Measurements from ENCODE around the gene RIMBP2. TPM values are rescaled to one million over a fixed set of nuclear protein-coding genes. Genes with fewer than 3 reads are reported as not detected.

The RIMBP2 gene
- total RNA-seq, 2 experiments from 2014 or later = not detected

- ATAC-seq (ENCODE audit: poor library complexity) (no peak), DNase-seq (no peak)
- CTCF ChIA-PET = no interaction called here
- Histone ChIP-seq H3K27me3 (ENCODE audit: control insufficient read depth in 1 of 2, insufficient read depth in 2 of 2, low read length in 2 of 2) (peaks cover 0 to 5% of the 10 kb centered on the region in 2 experiments), H3K27ac (ENCODE audit: low read depth in 1 of 2, low read length in 2 of 2) (no peak overlapping the region), H3K36me3 (ENCODE audit: insufficient read depth, low read length) (no peaks in the 10 kb centered on the region), H3K9me3 (ENCODE audit: control insufficient read depth in 1 of 2, insufficient read depth in 1 of 2, low read length in 2 of 2) (peaks cover 0 to under 1% of the 10 kb centered on the region in 2 experiments), H3K4me1 (ENCODE audit: insufficient read depth, low read length) (peaks cover 6% of the 10 kb centered on the region), H3K4me3 (ENCODE audit: low read length) (no peak overlapping the region)
- no peaks in the 10 kb centered on the region for H3K36me3 Mint-ChIP-seq (ENCODE audit: low read depth)
- peaks cover 38% of the 10 kb centered on the region for H3K27me3 Mint-ChIP-seq
- H3K4me1 Mint-ChIP-seq (ENCODE audit: low read depth) = peaks cover 8% of the 10 kb centered on the region
- no peak overlapping the region for H3K27ac Mint-ChIP-seq
- POLR2A ChIA-PET = no interaction called here
- H3K9me3 Mint-ChIP-seq = peaks cover 2% of the 10 kb centered on the region
- intact Hi-C loops (cut with DNase I, micrococcal nuclease) = loop anchor here in 1 of 2 experiments (5.0 kb wide), 2 partner anchors 464 to 699 kb away; no protein-coding TSS in a partner anchor
- no peak overlapping the region for H3K4me3 Mint-ChIP-seq
- TF ChIP-seq CTCF (IDR thresholded peaks at IDR 0.05) = no peak
Measured at GRCh38 chr12:130745921-130746320, 29.8 kb upstream of the RIMBP2 start.

GRCh38 chr12:130744274-130744673 is 28.2 kb upstream of the RIMBP2 start:
- Mint-ChIP-seq H3K27ac (no peak overlapping the region), H3K36me3 (ENCODE audit: low read depth) (no peaks in the 10 kb centered on the region), H3K4me3 (no peak overlapping the region), H3K4me1 (ENCODE audit: low read depth) (peaks cover 8% of the 10 kb centered on the region), H3K9me3 (peaks cover 2% of the 10 kb centered on the region), H3K27me3 (peaks cover 49% of the 10 kb centered on the region)
- Histone ChIP-seq H3K4me1 (ENCODE audit: insufficient read depth, low read length) (peaks cover 6% of the 10 kb centered on the region), H3K36me3 (ENCODE audit: insufficient read depth, low read length) (no peaks in the 10 kb centered on the region), H3K27ac (ENCODE audit: low read depth in 1 of 2, low read length in 2 of 2) (no peak overlapping the region), H3K9me3 (ENCODE audit: control insufficient read depth in 1 of 2, insufficient read depth in 1 of 2, low read length in 2 of 2) (peaks cover 0 to 14% of the 10 kb centered on the region in 2 experiments), H3K4me3 (ENCODE audit: low read length) (no peak overlapping the region), H3K27me3 (ENCODE audit: control insufficient read depth in 1 of 2, insufficient read depth in 2 of 2, low read length in 2 of 2) (peaks cover 4 to 5% of the 10 kb centered on the region in 2 experiments)
- no peak for TF ChIP-seq CTCF (IDR thresholded peaks at IDR 0.05)
- ChIA-PET POLR2A (no interaction called here), CTCF (no interaction called here)
- DNase-seq (no peak), ATAC-seq (ENCODE audit: poor library complexity) (no peak)
- intact Hi-C loops (cut with DNase I, micrococcal nuclease) = no loop called here

GRCh38 chr12:130743606-130744005 is 27.5 kb upstream of the RIMBP2 start:
- no peak for TF ChIP-seq CTCF (IDR thresholded peaks at IDR 0.05)
- Histone ChIP-seq H3K36me3 (ENCODE audit: insufficient read depth, low read length) (no peaks in the 10 kb centered on the region), H3K27me3 (ENCODE audit: control insufficient read depth in 1 of 2, insufficient read depth in 2 of 2, low read length in 2 of 2) (peaks cover 7 to 10% of the 10 kb centered on the region in 2 experiments), H3K27ac (ENCODE audit: low read depth in 1 of 2, low read length in 2 of 2) (no peak overlapping the region), H3K4me1 (ENCODE audit: insufficient read depth, low read length) (peaks cover 6% of the 10 kb centered on the region), H3K4me3 (ENCODE audit: low read length) (no peak overlapping the region), H3K9me3 (ENCODE audit: control insufficient read depth in 1 of 2, insufficient read depth in 1 of 2, low read length in 2 of 2) (peaks cover 2 to 20% of the 10 kb centered on the region in 2 experiments)
- Mint-ChIP-seq H3K27ac (no peak overlapping the region), H3K36me3 (ENCODE audit: low read depth) (no peaks in the 10 kb centered on the region), H3K4me1 (ENCODE audit: low read depth) (peaks cover 8% of the 10 kb centered on the region), H3K27me3 (peaks cover 53% of the 10 kb centered on the region), H3K4me3 (no peak overlapping the region), H3K9me3 (peaks cover 2% of the 10 kb centered on the region)
- DNase-seq (no peak), ATAC-seq (ENCODE audit: poor library complexity) (no peak)
- intact Hi-C loops (cut with DNase I, micrococcal nuclease) = no loop called here
- ChIA-PET POLR2A (no interaction called here), CTCF (no interaction called here)
